Activated T-cell treated with anti-CD3 and anti-CD28 coated beads for 48 hours (primary cell): Measurements from ENCODE around the gene VEGFC.

Source experiments
- DNase-seq: peaks from one replicate; pipeline ENCODE4 v3.0.0-alpha.2; 2020; ENCODE audit warnings: low read depth

Gene VEGFC

DNA sequence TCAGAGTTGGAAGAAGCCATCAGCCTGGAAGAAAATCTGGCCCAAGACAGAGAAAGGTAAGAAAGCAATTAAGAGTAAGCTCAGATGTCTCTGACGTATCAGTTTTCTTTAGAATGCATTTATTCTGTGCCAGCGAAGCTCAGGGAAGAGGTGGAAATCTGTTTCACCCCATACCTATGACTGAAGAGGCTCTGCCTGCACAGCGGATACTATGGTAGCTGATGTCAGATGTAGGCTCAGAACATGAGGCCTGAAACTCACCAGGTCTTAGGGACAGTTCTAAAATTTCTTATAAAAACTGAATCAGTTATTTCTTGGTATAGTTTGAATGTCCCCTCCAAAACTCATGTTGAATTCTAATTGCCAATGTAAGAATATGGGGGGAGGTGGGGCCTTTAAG lies 30.9 kb downstream of the VEGFC start:
- no peak for DNase-seq

DNA sequence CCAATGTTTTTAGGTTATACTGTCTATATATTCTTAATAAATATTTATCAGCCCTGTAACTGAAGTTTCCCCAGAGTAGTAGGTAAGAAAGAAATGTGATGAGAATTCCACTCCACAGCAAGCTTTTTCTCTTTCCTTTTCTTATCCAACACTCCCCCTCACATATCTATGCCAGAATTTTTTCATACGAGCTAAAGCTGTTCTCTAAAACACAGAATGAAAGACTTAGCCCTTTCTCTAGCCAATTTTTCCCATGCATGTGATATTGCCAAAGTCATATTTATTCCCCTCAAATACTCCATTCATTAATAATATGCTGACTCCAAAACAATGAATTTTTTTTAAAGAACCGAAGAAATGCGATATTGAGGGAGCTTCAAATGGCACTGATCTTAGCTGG lies 32.3 kb downstream of the VEGFC start:
- DNase-seq: no peak

GRCh38 chr4:176758731-176759130 lies 34.0 kb downstream of the VEGFC start:
- DNase-seq: no peak

DNA sequence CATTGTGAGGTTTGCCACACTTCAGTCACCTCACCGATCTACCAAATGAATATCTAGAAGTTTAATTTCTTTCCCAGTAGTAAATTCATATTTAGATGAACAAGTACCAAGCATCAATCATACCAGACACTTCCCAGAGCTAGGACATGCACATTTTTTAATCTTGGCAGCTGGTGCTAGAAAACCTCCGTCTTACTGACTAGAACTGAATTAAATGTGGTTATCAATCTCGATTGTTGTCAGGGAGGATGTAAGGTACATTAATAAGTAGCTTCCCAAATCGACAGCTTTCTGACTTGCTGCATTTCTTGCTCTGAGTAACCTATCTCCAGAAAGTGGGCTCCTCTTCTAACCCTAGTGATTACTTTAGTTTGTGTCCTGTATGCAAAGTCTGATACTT lies 34.4 kb downstream of the VEGFC start:
- DNase-seq: no peak

GRCh38 chr4:176755613-176756012 lies 37.1 kb downstream of the VEGFC start:
- no peak for DNase-seq

DNA sequence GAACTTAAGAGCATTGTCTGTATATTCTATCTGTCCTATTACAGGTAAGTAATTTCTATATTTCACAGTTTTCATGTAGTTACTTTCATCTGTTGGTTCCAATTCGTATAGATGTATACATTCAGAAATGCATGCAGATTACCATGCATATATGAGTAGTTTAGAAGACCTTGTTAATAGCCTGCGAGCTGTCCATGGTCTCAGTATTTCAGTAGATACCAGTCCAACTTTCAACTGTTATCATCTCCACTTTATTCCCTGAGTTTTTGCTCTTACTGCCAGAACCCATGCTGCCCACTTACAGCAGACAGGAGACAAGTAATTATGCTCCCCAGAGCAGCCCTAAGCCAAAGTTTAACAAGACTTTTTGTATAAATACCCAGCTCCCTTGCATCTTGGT lies 37.7 kb downstream of the VEGFC start:
- no peak for DNase-seq

DNA sequence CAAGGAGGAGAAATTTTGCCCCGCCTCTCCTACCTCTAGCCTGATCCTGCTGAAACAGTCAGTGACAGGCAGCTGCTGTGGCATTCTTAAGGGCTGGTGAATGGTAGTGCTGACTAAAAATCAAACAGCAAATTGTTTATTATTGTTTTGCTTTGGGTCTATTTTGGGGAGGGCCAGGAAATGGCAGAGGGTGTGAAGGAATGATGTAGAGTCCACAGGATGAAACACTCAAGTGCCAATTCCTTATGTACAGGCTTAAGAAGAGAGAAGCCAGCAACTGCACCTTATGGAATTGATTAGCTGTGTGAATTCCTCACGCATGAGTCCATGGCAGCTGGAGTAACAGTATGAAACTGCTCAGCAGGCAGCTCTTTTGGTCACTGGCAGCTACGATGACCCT lies 39.7 kb downstream of the VEGFC start:
- DNase-seq: no peak

- DNase-seq: no peak
Measured at GRCh38 chr4:176752191-176752749, 40.5 kb downstream of the VEGFC start.

DNA sequence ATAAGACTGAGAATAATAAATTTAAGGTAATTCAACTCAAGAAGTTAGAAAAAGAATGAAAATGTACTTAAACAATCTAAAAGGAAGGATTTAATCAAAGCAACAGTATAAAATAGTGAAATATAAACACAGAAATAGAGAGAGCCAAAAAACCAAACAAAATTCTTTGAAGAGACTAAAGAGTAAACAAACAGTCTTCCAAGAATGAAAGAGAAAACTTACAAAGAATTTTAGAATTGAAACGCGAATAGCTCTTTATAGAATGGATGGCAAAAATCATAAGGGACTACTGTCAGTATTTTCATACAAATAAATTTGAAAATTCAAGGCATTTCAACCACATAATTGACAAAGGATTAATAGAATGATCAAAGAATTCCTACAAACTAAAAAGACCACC lies 41.7 kb downstream of the VEGFC start:
- no peak for DNase-seq

GRCh38 chr4:176746846-176747245 lies 45.9 kb downstream of the VEGFC start:
- no peak for DNase-seq

DNA sequence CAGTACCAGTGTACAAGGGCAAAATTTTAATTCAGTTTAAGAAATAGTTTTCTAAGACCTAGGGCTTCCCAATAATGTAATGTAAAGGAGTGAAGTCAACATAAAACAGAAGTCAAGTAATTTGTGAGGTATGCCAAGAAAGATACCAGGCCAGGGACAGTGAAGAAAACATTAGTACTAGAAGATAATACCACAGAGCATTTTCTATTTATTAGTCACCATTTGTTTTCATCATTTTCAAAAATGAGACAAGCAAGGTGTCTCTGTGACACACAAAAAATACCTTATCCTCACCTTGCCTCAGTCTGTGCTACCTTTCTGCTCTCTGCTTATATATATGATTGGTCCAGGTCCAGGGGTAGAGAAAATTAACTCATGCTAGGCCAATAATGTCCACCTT lies 46.8 kb downstream of the VEGFC start:
- no peak for DNase-seq

DNA sequence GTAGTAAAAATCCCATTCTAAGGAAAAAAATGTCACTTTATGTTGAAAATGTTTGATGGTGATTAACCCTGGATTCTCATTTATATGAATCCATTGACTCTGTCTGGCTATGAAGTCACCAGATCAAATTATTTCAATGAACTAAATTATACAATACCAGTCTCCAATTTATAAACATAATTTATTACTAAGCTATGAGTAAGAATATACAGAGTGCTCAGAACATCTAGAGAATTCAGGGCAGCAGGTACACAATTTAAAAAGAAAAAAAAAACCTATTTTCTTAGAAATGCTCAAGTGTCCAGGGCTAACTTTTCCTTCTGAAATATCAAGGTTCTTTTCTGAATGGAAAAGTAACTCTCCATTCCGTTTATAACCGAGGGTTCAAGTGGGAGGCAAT lies 48.6 kb downstream of the VEGFC start:
- DNase-seq: no peak

GRCh38 chr4:176742211-176742610 lies 50.5 kb downstream of the VEGFC start:
- no peak for DNase-seq

DNA sequence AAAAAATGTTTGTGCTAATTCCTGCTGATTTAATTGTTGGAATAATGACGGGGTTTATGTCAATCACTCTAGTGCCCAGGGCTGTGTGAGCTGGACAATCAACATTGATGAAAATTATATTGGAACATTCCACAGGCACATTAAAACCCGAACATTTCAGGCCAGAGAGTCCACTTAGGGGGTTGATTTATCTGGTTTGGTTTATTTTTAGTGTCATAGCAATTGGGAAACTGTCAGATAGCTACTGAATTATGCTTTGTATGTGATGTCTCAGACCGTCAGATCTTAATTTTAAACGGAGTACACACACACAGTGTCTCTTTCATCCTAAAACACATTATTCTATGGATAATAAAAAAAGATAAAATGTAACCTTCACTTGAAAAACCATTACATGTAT lies 51.5 kb downstream of the VEGFC start:
- DNase-seq: no peak

- DNase-seq: no peak
Measured at GRCh38 chr4:176735300-176735699, 57.4 kb downstream of the VEGFC start.

GRCh38 chr4:176734461-176734860 lies 58.3 kb downstream of the VEGFC start:
- no peak for DNase-seq

DNA sequence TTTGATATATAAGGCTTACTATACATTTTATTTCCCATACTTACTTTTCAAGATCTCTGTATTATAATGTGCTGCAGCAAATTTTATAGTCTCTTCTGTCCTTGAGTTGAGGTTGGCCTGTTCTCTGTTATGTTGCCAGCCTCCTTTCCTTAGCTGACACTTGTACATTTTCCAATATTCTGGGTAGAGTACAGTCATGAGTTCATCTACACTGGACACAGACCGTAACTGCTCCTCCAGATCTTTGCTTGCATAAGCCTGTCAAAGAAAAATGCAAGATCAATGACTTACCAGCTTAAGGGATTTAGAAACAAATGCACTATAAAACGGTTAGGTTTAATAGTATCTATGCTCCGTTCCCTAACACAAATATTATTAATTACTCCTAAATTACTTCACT lies 63.2 kb downstream of the VEGFC start:
- no peak for DNase-seq

GRCh38 chr4:176726803-176727202 lies 65.9 kb downstream of the VEGFC start:
- DNase-seq: no peak

GRCh38 chr4:176721459-176721858 lies 71.3 kb downstream of the VEGFC start:
- DNase-seq: no peak

DNA sequence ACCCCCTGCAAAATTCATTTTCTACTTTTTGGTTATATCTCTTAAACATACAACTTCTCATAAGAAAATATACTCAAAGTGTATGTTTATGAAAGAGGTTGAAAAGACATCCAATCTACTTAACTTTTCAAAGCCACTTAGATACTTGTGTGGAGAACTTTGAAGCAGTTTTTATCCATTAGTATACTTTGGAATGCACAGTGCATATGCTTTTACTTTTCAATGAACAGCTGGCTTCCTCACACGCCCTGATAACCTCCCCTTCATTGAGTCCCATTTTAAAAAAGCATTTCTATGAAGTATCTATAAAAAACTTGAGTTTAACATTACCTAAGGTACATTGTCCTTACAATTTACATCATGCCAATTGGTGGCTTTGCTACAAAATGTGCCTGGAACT lies 73.8 kb downstream of the VEGFC start:
- no peak for DNase-seq

GRCh38 chr4:176717237-176717636 lies 75.5 kb downstream of the VEGFC start:
- DNase-seq: no peak

- no peak for DNase-seq
Measured at GRCh38 chr4:176709417-176709816, 83.3 kb downstream of the VEGFC start.

GRCh38 chr4:176708771-176709311 lies 83.9 kb downstream of the VEGFC start:
- DNase-seq: no peak

GRCh38 chr4:176690716-176691115 lies 102.0 kb downstream of the VEGFC start:
- no peak for DNase-seq
